ENCODE results near the gene THYN1.

The THYN1 gene

DNA sequence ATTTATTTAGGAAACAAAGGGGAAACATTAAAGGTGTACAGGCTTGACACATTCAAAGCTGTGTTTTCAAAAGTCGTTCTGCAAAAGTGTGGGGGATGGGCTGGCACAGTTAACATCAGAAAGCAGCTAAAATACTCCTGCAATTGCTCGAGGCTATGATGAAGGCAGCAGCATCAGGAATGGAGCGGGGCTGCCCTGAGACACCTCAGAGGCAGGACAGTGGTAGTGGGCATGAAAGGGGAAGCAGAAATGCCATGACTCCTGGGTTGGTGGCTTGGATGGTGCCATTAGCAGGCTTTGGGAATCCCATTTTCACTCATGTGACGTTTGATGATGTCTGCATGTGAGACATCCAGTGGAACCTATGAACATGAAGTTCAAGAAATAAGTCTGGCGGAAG, 30.0 kb downstream of the THYN1 start:
- no peak for TF ChIP-seq CTCF (IDR thresholded peaks at IDR 0.05; ENCODE audit: insufficient read depth, low read depth, low read length, missing control alignments)
- peak overlapping the region; percentile 98 for H3K4me3 ChIP-seq (ENCODE audit: low read length)
- DNase-seq (ENCODE audit: low read depth) = no peak

GRCh38 chr11:134216816-134217215, 36.3 kb downstream of the THYN1 start:
- no peak for DNase-seq (ENCODE audit: low read depth)
- no peak for TF ChIP-seq CTCF (IDR thresholded peaks at IDR 0.05; ENCODE audit: insufficient read depth, low read depth, low read length, missing control alignments)
- no peak overlapping the region for H3K4me3 ChIP-seq (ENCODE audit: low read length)

- no peak for DNase-seq (ENCODE audit: low read depth)
- no peak overlapping the region for H3K4me3 ChIP-seq (ENCODE audit: low read length)
- TF ChIP-seq CTCF (IDR thresholded peaks at IDR 0.05; ENCODE audit: insufficient read depth, low read depth, low read length, missing control alignments) = no peak
Measured at GRCh38 chr11:134215836-134216235, 37.3 kb downstream of the THYN1 start.

DNA sequence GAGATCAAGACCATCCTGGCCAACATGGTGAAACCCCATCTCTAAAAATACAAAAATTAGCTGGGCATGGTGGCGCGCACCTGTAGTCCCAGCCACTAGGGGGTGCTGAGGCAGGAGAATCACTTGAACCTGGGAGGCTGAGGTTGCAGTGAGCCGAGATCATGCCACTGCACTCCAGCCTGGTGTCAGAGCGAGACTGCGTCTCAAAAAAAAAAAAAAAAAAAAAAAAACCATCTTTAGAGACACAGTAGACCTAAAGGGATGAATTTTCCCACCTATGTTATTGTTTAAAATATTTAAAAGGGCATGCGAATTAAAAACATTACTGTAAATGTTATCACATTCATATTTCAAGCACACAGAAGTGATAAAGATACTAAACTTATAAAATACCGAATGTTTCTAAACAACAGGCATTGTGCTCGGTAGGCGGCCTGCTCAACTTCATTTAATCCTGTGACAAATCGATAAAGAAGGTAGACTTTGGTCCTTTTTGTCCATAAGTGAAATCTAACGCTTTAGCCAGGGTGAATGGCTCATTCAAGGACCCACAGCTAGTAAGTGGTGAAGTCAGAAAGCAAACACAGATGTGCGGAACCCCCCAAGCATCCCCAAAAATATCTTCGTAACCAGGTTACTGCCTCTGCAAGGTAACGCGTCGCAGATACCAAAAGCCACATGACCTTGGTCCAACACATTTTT, 45.5 kb downstream of the THYN1 start:
- DNase-seq (ENCODE audit: low read depth) = peak; percentile 40
- TF ChIP-seq CTCF (IDR thresholded peaks at IDR 0.05; ENCODE audit: insufficient read depth, low read depth, low read length, missing control alignments) = peak; percentile 63
- H3K4me3 ChIP-seq (ENCODE audit: low read length) = no peak overlapping the region

DNA sequence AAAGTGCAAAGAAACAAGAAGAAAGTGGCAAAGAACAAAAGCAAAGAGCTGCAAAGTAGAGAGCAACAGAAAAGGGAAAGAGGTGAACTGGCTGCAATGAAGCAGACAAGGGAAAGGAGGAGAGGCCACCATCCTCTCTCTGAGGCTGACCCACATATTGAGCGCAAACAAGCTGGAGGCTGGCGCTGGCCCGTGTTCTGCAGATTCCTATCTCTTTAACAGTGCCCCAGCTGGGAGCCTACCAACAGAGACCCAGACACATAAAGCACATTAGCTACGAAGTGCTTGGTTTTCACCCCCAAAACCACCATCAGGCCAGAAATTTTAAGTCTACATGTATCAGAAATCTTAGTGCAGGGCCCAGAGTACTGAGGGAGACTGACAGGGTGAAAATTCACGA, 47.0 kb downstream of the THYN1 start:
- no peak overlapping the region for H3K4me3 ChIP-seq (ENCODE audit: low read length)
- DNase-seq (ENCODE audit: low read depth) = no peak
- TF ChIP-seq CTCF (IDR thresholded peaks at IDR 0.05; ENCODE audit: insufficient read depth, low read depth, low read length, missing control alignments) = no peak

GRCh38 chr11:134205729-134206128, 47.4 kb downstream of the THYN1 start:
- no peak for TF ChIP-seq CTCF (IDR thresholded peaks at IDR 0.05; ENCODE audit: insufficient read depth, low read depth, low read length, missing control alignments)
- no peak overlapping the region for H3K4me3 ChIP-seq (ENCODE audit: low read length)
- DNase-seq (ENCODE audit: low read depth) = no peak

GRCh38 chr11:134202661-134203060, 50.5 kb downstream of the THYN1 start:
- no peak for DNase-seq (ENCODE audit: low read depth)
- no peak for TF ChIP-seq CTCF (IDR thresholded peaks at IDR 0.05; ENCODE audit: insufficient read depth, low read depth, low read length, missing control alignments)

More at GRCh38 chr11:134202661-134203060, 50.5 kb downstream of the THYN1 start:
- H3K4me3 ChIP-seq (ENCODE audit: low read length) = no peak overlapping the region

Measured in epithelial cell of esophagus (primary cell).